ENCODE data around the gene INTS3.
"Not testable (repeated sequence)": the region's sequence is repeated elsewhere in the genome, so short reads cannot be mapped to it uniquely, and the experiment has no call there.

The INTS3 gene

GRCh38 chr1:153779781-153780541 lies 52.1 kb downstream of the INTS3 start:
- DNase-seq: no peak

DNA sequence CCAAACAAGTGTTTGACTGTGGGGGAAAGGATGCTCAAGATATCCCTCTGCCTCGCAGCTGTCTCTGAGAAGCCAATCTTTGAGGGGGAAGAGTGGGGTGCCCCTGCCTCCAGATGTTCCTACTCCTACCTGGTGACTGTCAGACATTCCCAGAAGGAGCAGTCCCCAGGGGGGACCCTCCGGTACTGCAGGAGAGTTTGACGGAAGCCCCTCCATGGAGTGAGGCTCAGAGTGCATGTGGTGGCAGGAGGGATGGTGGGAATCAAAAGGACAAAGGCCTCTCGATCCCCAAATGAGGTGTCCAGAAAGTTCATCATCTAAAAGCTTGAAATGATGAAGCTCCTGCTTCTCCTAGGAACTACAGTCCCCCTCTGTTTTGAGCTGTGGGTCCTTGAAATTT lies 52.7 kb downstream of the INTS3 start:
- DNase-seq: no peak

DNA sequence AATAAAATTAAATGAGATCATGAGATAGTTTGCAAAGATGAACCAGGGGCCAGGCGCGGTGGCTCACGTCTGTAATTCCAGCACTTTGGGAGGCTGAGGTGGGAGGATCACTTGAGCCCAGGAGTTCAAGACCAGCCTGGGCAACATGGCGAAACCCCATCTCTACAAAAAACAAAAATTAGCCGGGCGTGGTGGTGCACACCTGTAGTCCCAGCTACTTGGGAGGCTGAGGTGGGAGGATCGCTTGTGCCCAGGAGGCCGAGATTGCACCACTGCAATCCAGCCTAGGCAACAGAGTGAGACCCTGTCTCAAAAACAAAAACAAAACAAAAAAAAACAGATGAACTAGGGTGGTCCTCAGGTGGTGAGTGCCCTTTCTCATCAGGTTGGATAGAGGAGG lies 54.8 kb downstream of the INTS3 start:
- not testable (repeated sequence) for DNase-seq

GRCh38 chr1:153783233-153784190 lies 55.7 kb downstream of the INTS3 start:
- peak; percentile 95 for DNase-seq

GRCh38 chr1:153786038-153786790 lies 58.4 kb downstream of the INTS3 start:
- DNase-seq: no peak

DNA sequence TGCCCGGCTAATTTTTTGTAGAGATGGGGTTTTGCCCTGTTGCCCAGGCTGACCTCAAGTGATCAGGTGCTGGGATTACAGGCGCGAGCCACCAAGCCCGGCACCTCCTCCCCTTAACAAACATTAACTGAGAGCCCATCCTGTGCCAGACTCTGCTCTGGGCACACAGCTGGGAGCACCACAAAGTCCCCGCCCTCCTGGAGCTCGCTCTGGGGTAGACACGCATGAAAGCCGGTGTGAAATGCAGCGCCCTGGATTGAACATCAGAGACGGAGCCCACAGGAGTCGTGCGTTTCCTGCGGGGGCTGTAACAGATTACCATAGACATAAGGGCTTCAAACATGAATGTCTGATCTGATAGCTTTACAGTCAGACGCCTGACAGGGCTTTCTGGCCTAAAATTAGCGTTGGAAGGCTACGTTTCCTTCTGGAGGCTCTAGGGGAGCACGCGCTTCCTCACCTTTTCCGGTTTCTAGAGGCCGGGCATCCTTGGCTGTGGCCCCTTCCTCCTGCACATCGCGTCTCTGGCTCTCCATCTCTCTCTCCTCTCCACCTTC lies 61.7 kb downstream of the INTS3 start:
- DNase-seq: no peak

- no peak for DNase-seq
Observed at GRCh38 chr1:153790313-153790965, 62.6 kb downstream of the INTS3 start.

- no peak for DNase-seq
Observed at GRCh38 chr1:153790966-153791647, 63.3 kb downstream of the INTS3 start.

- no peak for DNase-seq
Observed at GRCh38 chr1:153791648-153792253, 63.9 kb downstream of the INTS3 start.

DNA sequence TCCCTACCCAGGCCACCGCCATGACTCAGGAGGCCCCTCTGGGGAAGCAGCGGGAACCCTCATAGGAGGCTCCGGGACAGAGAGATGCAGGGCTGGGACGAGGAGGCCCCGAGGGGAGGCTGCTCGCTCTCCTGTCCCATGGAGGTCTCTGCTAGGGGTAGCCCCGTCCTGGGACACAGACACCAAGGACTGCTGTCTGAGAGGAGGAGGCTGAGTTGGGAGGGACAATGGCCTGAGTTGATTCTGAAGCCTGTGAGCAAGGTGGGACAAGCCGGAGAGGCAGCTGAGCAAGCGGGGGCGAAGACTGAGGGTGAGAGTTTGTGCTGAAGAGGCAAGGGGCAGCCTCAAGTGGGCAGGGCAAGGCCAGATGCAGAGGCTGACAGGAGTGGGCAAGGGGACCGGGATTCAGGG lies 64.8 kb downstream of the INTS3 start:
- no peak for DNase-seq

- DNase-seq: no peak
Observed at GRCh38 chr1:153793261-153793972, 65.6 kb downstream of the INTS3 start.

- no peak for DNase-seq
Observed at GRCh38 chr1:153793973-153794615, 66.2 kb downstream of the INTS3 start.

GRCh38 chr1:153794624-153795329 lies 66.9 kb downstream of the INTS3 start:
- DNase-seq: no peak

DNA sequence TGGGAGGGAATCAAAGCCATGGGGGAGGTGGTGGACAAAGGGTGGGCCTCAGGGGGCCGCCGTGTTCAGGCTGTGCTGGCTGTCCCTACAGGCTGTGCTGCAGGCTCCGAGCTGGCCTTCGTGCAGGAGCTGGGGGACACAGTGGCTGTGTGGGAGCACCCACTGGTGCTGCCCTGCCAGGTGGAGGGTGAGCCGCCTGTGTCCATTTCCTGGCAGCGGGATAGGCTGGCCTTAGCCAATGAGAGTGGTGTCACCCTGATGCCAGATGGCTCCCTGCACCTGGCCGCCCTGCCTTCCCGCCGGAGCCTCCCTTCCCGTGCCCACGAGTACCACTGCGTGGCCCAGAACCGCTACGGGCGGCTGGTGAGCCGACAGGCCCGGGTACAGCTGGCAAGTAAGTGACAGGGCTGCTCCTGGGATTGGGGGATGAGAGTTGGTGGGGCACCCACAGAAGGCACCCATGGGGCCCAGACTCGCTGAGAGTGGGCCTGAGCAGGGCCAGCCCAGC lies 67.5 kb downstream of the INTS3 start:
- DNase-seq: no peak

DNA sequence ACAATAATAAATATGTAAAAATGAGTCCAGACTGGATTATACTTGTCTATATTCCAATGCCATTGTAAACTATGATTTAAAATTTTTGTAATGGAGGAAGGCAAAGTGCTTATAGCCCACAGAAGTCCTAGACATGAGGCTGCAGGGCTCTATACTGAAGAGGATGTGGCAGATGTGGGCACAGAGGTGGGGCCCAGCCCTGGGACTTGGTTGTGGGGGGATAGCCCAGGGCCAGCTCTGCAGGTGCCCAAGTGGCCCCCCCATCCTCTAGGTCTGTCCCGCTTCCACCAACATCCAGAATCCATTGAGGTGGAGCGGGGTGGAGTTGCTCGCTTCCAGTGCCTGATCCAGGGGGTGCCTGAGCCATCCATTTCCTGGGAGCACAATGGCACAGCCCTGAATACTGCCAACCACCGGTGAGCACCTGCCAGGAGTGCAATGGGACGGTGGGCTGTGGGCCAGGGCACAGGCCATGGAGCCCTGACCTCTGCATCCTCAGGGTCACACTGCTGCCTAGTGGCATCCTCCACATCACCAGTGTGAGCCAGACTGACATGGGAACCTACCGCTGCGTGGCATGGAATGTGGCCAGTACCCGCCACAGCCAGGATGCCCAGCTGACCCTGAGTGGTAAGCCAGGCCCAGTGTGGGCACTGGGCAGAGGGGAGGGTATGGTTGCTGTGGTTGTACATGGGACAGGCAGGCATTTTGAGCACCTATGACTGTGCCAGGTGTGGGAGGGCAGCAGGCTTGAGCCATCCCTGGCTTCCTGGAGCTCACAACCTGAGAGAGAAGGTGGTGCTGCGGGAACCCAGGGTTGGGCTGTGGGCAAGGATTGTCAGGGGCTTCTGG lies 68.3 kb downstream of the INTS3 start:
- DNase-seq: no peak

- DNase-seq: peak; percentile 90
Observed at GRCh38 chr1:153796786-153797659, 69.2 kb downstream of the INTS3 start.

DNA sequence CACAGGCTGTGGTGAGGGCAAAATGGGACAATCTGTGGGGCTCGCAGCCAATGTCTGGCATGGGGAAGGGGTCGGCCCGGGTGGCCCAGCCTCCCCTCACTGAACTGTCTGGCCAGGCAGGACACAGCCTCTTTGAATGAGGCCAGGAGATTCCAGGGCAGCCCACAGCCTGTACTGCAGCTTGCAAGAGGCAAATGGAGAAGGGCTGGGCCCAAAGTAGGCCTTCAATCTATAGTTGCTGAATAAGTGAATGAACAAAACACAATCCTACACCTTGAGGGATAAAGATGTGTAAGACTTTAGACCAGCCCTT lies 70.6 kb downstream of the INTS3 start:
- DNase-seq: no peak

All from NCI-H82 (cell line).